Measurements from ENCODE around the gene MLH3.

DNA sequence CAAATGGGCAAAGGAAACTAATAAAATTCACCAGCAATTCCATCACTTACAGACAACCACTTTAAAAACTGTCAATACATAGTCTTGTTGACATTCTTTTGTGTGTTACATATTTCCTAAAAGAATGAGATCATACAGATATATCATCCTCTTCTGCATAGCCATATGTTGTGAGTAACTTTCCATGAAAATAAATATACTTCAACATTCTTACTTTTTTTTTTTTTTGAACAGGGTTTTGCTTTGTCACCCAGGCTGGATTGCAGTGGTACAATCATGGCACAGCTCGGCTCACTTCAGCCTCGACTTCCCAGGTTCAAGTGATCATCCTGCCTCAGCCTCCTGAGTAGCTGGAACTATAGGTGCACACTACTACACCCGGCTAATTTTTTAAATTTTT lies 39.1 kb upstream of the MLH3 start:
- TF ChIP-seq, protein P1, sequence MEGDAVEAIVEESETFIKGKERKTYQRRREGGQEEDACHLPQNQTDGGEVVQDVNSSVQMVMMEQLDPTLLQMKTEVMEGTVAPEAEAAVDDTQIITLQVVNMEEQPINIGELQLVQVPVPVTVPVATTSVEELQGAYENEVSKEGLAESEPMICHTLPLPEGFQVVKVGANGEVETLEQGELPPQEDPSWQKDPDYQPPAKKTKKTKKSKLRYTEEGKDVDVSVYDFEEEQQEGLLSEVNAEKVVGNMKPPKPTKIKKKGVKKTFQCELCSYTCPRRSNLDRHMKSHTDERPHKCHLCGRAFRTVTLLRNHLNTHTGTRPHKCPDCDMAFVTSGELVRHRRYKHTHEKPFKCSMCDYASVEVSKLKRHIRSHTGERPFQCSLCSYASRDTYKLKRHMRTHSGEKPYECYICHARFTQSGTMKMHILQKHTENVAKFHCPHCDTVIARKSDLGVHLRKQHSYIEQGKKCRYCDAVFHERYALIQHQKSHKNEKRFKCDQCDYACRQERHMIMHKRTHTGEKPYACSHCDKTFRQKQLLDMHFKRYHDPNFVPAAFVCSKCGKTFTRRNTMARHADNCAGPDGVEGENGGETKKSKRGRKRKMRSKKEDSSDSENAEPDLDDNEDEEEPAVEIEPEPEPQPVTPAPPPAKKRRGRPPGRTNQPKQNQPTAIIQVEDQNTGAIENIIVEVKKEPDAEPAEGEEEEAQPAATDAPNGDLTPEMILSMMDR (IDR thresholded peaks at IDR 0.05; ENCODE audit: low read depth, low read length): no peak
- TF ChIP-seq POLR2A (IDR thresholded peaks at IDR 0.05; ENCODE audit: extremely low read depth, insufficient read length) (no peak), MYC (IDR thresholded peaks at IDR 0.05; ENCODE audit: low read depth, low read length) (no peak), MAX (IDR thresholded peaks at IDR 0.05; ENCODE audit: low read depth, low read length) (no peak)

Data from NB4 (cell line).